Measurements from ENCODE around the gene NFIB.

GRCh38 chr9:14313378-14313940 lies 482 bp downstream of the NFIB start:
- TF ChIP-seq CTCF (conservative IDR thresholded peaks at IDR 0.05; ENCODE audit: low read depth, low read length) (no peak), EZH2 (IDR thresholded peaks at IDR 0.05; ENCODE audit: low read length, unreplicated experiment) (no peak), EZH2phosphoT487 (IDR thresholded peaks at IDR 0.05; ENCODE audit: borderline replicate concordance, low read length) (no peak)

Data from PC-3 (cell line).